ENCODE data around the gene KIF17. TPM values are rescaled to one million over a fixed set of nuclear protein-coding genes. Genes with fewer than 3 reads are reported as not detected.

KIF17 gene
- total RNA-seq, 1 experiment from 2014 or later, result 2.4 TPM

DNA sequence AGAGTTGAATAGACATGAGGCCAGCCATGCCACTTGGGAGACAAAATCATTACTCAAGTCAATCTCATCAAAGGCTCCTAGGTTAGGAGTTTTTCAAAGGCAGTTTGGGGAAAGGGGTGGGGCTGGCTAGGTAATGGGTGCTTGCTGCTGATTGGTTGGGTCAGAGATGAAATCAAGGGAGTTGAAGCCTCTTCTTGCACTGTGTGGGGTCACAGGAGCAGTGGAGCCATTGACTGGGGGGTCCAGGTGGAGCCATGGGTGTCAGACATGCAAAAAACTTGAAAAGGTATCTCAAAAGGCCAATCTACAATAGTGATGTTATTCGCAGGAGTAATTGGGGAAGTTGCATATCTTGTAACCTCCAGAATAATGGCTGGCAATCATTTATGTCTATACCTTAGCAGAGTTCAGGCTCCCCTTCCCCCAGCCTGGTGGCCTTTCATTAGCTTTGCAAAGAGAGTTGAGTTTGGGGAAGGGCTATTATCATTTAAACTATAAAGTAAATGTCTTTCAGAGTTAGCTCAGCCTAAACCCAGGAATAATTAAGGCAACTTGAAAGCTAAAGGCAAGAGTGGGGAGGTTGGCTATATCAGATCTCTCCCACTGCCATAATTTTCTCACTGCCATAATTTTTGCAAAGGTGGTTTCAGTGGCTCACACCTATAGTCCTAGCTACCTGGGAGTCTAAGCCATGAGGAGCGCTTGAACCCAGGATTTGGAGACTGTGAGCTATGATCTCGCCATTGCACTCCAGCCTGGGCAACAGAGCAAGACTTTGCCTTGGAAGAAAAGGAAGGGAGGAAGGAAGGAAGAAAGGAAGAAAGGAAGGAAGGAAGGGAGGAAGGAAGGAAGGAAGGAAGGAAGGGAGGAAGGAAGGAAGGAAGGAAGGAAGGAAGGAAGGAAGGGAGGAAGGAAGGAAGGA is 92.4 kb downstream of the KIF17 start:
- ChIA-PET RAD21 (ENCODE audit: low non-redundant PET in 1 of 2, low total read pairs in 2 of 2, uncharacterized antibody in 2 of 2, unreplicated experiment in 2 of 2) (no interaction called here), POLR2A (no interaction called here), CTCF (interaction anchor here (0.6 to 1.0 kb wide), 2 partner anchors 50 to 650 kb away, joined by 3 to 4 read pairs; no protein-coding TSS in a partner anchor)
- Histone ChIP-seq H3K27ac (ENCODE audit: low read depth, low read length) (no peak overlapping the region), H3K27me3 (ENCODE audit: insufficient read depth, low read length) (no peaks in the 10 kb centered on the region), H3K9me2 (ENCODE audit: insufficient read depth) (no peaks in the 10 kb centered on the region), H3K9ac (ENCODE audit: low read length) (no peak overlapping the region), H4K20me1 (ENCODE audit: insufficient read depth) (no peaks in the 10 kb centered on the region), H3K79me2 (ENCODE audit: insufficient read depth, low read length) (no peaks in the 10 kb centered on the region), H3K9me3 (ENCODE audit: control insufficient read depth in 1 of 2, insufficient read depth in 1 of 2, low read depth in 1 of 2, low read length in 2 of 2) (no peaks in the 10 kb centered on the region; a peak in 1 of 4 replicates), H2AFZ (ENCODE audit: low read depth, low read length, poor library complexity, severe bottlenecking) (no peak overlapping the region), H3K4me2 (ENCODE audit: low read length) (no peak overlapping the region), H3K4me1 (ENCODE audit: control insufficient read depth in 1 of 2, insufficient read depth in 2 of 2, low read length in 2 of 2) (peaks cover 3 to 10% of the 10 kb centered on the region in 2 experiments; a peak in 2 of 4 replicates), H3K36me3 (ENCODE audit: control insufficient read depth in 1 of 2, insufficient read depth in 2 of 2, low read length in 2 of 2) (no peaks in the 10 kb centered on the region), H3K4me3 (replicated peaks in 1 of 2; ENCODE audit: low read depth in 1 of 2, low read length in 2 of 2) (no peak overlapping the region)
- no peak for TF ChIP-seq ATF3 (IDR thresholded peaks at IDR 0.05)
- TF ChIP-seq CEBPB (IDR thresholded peaks at IDR 0.05; ENCODE audit: low read depth), result no peak
- no peak for TF ChIP-seq POLR2A (IDR thresholded peaks at IDR 0.05; ENCODE audit: borderline replicate concordance, extremely low read depth, insufficient read depth, insufficient read length)
- TF ChIP-seq SP1 (IDR thresholded peaks at IDR 0.05; ENCODE audit: low read depth), result no peak
- TF ChIP-seq, protein P1, sequence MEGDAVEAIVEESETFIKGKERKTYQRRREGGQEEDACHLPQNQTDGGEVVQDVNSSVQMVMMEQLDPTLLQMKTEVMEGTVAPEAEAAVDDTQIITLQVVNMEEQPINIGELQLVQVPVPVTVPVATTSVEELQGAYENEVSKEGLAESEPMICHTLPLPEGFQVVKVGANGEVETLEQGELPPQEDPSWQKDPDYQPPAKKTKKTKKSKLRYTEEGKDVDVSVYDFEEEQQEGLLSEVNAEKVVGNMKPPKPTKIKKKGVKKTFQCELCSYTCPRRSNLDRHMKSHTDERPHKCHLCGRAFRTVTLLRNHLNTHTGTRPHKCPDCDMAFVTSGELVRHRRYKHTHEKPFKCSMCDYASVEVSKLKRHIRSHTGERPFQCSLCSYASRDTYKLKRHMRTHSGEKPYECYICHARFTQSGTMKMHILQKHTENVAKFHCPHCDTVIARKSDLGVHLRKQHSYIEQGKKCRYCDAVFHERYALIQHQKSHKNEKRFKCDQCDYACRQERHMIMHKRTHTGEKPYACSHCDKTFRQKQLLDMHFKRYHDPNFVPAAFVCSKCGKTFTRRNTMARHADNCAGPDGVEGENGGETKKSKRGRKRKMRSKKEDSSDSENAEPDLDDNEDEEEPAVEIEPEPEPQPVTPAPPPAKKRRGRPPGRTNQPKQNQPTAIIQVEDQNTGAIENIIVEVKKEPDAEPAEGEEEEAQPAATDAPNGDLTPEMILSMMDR (IDR thresholded peaks at IDR 0.05 in 2 of 3, conservative IDR thresholded peaks at IDR 0.05 in 1 of 3; ENCODE audit: borderline replicate concordance in 1 of 3, insufficient read depth in 1 of 3, low read depth in 2 of 3, low read length in 2 of 3), result no peak
- no peak for TF ChIP-seq REST (IDR thresholded peaks at IDR 0.05; ENCODE audit: low read depth)
- TF ChIP-seq JUND (IDR thresholded peaks at IDR 0.05), result no peak
- TF ChIP-seq CBX3 (IDR thresholded peaks at IDR 0.05; ENCODE audit: low read depth), result no peak
- TF ChIP-seq TCF7L2 (IDR thresholded peaks at IDR 0.05; ENCODE audit: borderline replicate concordance, extremely low read depth, insufficient read depth, insufficient read length), result no peak
- no peak for TF ChIP-seq FOSL1 (IDR thresholded peaks at IDR 0.05; ENCODE audit: low read depth)
- TF ChIP-seq EZH2 (IDR thresholded peaks at IDR 0.05), result no peak
- no peak for DNase-seq (ENCODE audit: low read depth, low spot score)
- no TSS peak for BruUV-seq (replicated peaks)
- intact Hi-C loops (cut with micrococcal nuclease), result no loop called here
- ATAC-seq, result no peak

All from HCT116 (cell line).